Stimulated activated CD8-positive, alpha-beta memory T cell treated with anti-CD3 and anti-CD28 coated beads, Interleukin-7, amount 100 ng/mL, for 24 hours (primary cell): ENCODE results near the gene ADCY9.
"Not testable (repeated sequence)": the region's sequence is repeated elsewhere in the genome, so short reads cannot be mapped to it uniquely, and the experiment has no call there.

Source experiments
- DNase-seq: peaks from one replicate; pipeline ENCODE4 v3.0.0-alpha.2; 2020; ENCODE audit warnings: low read depth

Gene ADCY9

GRCh38 chr16:3950343-3951193 is 165.7 kb downstream of the ADCY9 start:
- no peak for DNase-seq

DNA sequence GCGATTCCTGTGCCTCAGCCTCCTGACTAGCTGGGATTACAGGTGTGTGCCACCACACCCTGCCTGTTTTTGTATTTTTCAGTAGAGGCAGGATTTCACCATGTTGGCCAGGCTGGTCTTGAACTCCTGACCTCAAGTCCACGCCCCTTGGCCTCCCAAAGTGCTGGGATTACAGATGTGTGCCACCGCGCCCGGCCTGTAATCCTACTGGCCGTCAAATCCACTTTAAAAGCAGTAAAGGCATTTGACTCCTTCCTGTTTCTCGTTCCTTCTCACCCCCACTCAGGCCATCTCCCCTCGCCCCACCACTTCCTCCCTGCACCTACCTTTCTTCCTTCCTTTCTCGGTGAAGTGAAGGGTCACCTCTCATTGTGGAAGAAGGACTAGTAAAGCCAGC is 166.3 kb downstream of the ADCY9 start:
- no peak for DNase-seq

GRCh38 chr16:3949287-3949686 is 167.0 kb downstream of the ADCY9 start:
- DNase-seq: no peak

- no peak for DNase-seq
Observed at GRCh38 chr16:3948378-3948995, 167.8 kb downstream of the ADCY9 start.

- no peak for DNase-seq
Observed at GRCh38 chr16:3946604-3947180, 169.6 kb downstream of the ADCY9 start.

DNA sequence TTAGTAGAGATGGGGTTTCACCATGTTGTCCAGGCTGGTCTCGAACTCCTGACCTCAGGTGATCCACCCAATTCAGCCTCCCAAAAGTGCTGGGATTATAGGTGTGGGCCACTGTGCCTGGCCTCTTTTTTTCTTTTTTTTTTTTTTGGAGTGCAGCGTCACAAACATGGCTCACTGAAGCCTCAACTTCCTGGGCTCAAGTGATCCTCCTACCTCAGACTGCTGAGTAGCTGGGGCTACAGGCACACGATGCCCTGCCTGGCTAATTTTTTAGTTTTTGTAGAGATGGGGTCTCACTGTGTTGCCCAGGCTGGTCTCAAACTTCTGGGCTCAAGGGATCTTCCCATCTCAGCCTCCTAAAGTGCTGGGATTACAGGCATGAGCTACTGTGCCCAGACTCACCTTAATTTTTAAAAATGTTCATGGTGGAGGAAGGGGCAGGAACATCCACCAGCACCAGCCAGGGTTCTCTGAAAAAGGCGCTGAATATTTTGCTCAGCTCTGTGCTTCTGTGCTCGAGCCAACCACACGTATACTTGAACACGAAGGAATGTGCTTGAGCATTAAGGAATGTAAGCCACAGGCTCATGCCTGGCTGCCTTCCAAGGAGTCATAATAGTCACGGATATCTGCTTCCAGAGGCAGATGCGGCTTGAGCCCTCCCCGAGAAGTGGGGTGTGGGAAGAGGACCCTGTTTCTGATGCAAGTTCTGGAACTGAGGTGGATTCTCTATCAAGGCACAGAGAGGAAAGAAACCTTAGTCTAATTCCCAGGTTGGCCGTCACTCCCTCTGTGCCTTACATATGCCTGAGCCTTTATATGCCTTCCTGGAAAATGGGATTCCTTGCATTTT is 170.3 kb downstream of the ADCY9 start:
- DNase-seq: no peak

- not testable (repeated sequence) for DNase-seq
Observed at GRCh38 chr16:3944457-3944856, 171.8 kb downstream of the ADCY9 start.

GRCh38 chr16:3942146-3942545 is 174.1 kb downstream of the ADCY9 start:
- not testable (repeated sequence) for DNase-seq

- DNase-seq: peak; percentile 39
Observed at GRCh38 chr16:3938843-3939624, 177.2 kb downstream of the ADCY9 start.

- DNase-seq: no peak
Observed at GRCh38 chr16:3938471-3938842, 177.8 kb downstream of the ADCY9 start.

DNA sequence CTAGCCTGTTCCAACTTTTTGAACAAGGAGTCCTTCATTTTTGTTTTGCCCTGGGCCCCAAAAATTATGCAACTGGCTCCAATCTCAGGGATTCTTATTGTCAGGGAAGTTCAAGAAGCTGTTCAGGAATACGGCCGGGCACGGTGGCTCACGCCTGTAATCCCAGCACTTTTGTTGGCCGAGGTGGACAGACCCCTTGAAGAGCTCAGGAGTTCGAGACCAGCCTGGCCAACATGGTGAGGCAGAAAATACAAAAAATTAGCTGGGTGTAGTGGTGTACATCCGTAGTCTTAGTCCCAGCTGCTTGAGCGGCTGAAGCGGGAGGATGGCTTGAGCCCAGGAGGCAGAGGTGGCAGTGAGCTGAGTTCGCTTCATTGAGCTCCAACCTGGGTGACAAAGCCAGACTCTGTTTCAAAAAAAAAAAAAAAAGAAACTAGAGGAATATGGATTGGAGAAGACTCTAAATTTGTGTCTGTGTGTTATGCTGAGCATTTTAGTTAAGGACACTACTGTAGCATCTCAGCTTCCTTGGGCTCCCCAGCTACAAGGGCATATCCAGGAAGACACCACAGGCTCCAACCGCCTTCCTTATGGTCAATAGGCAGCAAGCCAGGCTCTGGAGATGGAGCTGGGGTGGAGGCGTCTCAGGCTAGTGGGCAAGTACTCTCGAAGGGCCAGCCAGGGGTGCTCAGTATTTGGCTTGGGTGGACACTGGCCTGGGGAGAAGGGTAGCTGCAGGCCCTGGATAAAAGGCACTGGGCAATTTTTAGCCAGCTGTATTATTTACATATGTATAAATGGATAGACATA is 179.0 kb downstream of the ADCY9 start:
- no peak for DNase-seq

- no peak for DNase-seq
Observed at GRCh38 chr16:3935921-3936320, 180.3 kb downstream of the ADCY9 start.

GRCh38 chr16:3934491-3935181 is 181.6 kb downstream of the ADCY9 start:
- no peak for DNase-seq

- DNase-seq: not testable (repeated sequence)
Observed at GRCh38 chr16:3927147-3927546, 189.1 kb downstream of the ADCY9 start.

- no peak for DNase-seq
Observed at GRCh38 chr16:3924763-3925162, 191.5 kb downstream of the ADCY9 start.

DNA sequence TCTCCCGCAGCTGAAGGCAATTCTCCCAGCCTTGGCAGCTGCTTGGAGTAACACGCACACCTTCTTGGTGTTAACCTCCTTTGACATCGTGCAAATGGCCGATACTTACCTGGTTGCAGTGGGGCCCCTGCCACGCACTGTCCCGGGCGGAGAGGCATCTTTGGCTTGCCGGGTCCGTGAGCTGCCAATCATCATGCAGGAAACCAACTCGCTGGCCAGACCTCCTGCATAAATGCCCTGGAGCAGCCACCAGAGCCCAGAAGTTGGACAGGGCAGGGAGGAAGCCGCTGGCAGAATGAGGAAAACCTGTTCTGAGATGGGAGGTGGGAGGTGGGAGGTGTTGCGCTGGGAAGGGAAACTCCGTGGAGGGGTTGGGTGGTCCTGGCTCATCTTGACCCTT is 194.0 kb downstream of the ADCY9 start:
- DNase-seq: no peak

DNA sequence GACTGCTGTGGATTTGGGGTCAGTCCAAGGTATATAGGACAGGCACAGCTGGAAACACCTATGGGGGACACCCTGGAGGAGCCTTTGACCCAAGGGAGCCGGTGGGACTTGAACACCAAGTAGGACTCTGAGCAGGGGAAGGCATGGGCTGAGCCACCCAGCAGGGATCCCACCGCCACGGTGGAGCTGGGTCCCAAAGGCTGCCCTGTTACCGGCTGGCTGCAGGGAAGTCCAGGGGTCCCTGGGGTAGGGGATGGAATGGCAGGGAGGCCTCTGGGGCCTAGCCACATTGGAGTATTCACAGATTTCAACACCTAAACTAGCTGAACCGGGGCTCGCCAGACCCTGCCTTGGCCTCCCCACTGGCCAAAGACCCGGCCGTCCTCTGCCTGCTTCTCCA is 196.0 kb downstream of the ADCY9 start:
- DNase-seq: no peak

GRCh38 chr16:3919413-3919812 is 196.8 kb downstream of the ADCY9 start:
- DNase-seq: no peak

DNA sequence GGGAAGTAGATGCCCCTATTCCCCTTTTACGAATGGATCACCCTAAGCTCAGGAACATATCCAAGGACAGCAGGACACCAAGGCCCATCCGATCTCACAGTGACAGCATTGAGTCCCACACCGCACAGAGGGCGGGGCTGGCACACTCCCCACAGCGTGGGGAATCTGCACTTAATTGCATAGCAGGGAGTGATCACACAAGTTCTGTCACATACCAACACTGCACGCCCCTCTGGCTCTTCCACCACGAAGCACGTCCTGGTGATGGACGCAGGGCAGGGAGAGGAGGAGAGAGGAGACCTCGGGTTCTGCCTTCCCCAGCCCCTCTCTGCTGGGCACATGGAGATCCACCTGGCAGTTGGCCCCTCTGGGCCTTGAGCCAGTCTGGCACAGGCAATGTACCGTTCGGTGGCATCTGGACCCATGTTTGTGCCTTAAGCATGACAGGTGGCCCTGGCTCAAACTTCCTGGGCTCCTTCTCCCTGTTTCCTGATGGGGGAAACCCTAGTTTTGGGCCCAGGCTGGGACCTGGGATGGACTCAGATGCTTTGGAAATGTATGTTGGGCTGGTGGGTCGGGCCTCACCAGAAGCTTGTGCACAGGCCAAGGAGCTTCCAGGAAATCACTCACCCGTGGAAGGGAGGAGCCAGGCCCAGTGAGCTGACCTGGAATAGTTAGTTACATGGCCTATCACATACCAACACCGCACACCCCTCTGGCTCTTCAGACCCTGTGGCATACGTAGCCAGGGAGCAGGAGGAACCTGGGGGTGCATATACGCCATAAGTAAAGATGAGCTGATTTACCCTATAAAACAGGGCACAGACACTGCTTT is 200.6 kb downstream of the ADCY9 start:
- no peak for DNase-seq
